ENCODE measurements around the gene SORCS2. TPM values are rescaled to one million over a fixed set of nuclear protein-coding genes. Genes with fewer than 3 reads are reported as not detected.

Gene SORCS2
- total RNA-seq, 1 donor from 2014 or later: 13.8 TPM

DNA sequence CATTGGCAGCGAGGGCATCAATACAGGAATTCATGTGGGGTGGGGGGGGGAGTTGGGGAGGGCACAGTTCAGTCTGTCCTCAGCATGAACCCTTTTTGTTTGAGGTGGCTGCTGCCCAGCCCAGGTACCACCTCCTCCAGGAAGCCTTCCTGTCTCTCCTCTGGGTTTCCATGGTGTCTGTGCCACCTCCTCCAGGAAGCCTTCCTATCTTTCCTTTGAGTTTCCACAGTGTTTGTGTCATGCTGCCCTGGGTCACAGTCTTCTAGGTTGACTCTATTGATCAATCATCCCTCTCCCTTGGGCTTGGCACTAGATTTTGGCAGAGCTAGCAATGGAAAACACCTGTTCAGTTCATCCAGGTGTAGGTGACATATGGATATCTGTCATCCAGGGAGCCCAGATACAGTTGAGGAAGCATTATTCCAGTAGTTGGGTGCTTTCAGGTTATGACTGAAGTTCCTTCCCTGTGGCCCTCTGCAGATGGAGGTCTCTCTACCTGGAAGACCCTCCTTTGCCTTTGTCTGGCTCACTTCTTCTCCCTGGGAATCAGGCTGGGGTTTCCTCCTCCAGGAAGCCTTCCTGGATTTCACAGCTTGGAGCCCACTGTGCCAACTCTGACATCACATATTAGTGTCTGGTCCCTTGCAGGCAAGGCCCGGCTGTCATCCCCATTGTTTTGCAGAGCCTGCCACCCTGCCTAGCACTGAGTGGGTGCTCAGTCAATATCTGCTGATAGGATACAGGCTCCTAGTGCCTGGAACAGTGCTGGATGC, 96.6 kb downstream of the SORCS2 start:
- H2AFZ ChIP-seq (ENCODE audit: low read depth, low read length): no peak overlapping the region
- peaks cover 6% of the 10 kb centered on the region for H3K4me1 ChIP-seq (ENCODE audit: insufficient read depth, low read length)
- no peak for FAIRE-seq
- no peak overlapping the region for H3K9ac ChIP-seq (ENCODE audit: low read length)
- no peaks in the 10 kb centered on the region for H3K9me3 ChIP-seq (ENCODE audit: insufficient read depth, low read depth, low read length)
- H3K4me2 ChIP-seq (ENCODE audit: low read length): no peak overlapping the region
- peaks cover 10% of the 10 kb centered on the region for H3K27me3 ChIP-seq (ENCODE audit: insufficient read depth, low read length)
- no peak overlapping the region for H3K27ac Mint-ChIP-seq (ENCODE audit: unreplicated experiment)
- no peaks in the 10 kb centered on the region for H3K79me2 ChIP-seq (ENCODE audit: insufficient read depth, low read length)
- no peaks in the 10 kb centered on the region for H3K36me3 ChIP-seq (ENCODE audit: insufficient read depth, low read length)
- H3K9me3 Mint-ChIP-seq (ENCODE audit: unreplicated experiment): peaks cover 3% of the 10 kb centered on the region
- H3K36me3 Mint-ChIP-seq (ENCODE audit: low read depth, unreplicated experiment): peaks cover 7% of the 10 kb centered on the region
- H3K27ac ChIP-seq (ENCODE audit: low read depth, low read length): no peak overlapping the region
- no peak overlapping the region for H3K4me3 Mint-ChIP-seq (ENCODE audit: unreplicated experiment)
- TF ChIP-seq EZH2 (IDR thresholded peaks at IDR 0.05; ENCODE audit: insufficient read depth, low read length): no peak
- TF ChIP-seq, protein P1, sequence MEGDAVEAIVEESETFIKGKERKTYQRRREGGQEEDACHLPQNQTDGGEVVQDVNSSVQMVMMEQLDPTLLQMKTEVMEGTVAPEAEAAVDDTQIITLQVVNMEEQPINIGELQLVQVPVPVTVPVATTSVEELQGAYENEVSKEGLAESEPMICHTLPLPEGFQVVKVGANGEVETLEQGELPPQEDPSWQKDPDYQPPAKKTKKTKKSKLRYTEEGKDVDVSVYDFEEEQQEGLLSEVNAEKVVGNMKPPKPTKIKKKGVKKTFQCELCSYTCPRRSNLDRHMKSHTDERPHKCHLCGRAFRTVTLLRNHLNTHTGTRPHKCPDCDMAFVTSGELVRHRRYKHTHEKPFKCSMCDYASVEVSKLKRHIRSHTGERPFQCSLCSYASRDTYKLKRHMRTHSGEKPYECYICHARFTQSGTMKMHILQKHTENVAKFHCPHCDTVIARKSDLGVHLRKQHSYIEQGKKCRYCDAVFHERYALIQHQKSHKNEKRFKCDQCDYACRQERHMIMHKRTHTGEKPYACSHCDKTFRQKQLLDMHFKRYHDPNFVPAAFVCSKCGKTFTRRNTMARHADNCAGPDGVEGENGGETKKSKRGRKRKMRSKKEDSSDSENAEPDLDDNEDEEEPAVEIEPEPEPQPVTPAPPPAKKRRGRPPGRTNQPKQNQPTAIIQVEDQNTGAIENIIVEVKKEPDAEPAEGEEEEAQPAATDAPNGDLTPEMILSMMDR (IDR thresholded peaks at IDR 0.05; ENCODE audit: insufficient read depth, low read depth, low read length): no peak
- peaks cover 26% of the 10 kb centered on the region for H3K27me3 Mint-ChIP-seq (ENCODE audit: low read depth, unreplicated experiment)
- no peaks in the 10 kb centered on the region for H3K4me1 Mint-ChIP-seq (ENCODE audit: low read depth, unreplicated experiment)
- H4K20me1 ChIP-seq (ENCODE audit: insufficient read depth, low read length): peaks cover 52% of the 10 kb centered on the region
- no peak overlapping the region for H3K4me3 ChIP-seq (ENCODE audit: insufficient read depth, low read depth, low read length)
- DNase-seq (ENCODE audit: low read depth): no peak

DNA sequence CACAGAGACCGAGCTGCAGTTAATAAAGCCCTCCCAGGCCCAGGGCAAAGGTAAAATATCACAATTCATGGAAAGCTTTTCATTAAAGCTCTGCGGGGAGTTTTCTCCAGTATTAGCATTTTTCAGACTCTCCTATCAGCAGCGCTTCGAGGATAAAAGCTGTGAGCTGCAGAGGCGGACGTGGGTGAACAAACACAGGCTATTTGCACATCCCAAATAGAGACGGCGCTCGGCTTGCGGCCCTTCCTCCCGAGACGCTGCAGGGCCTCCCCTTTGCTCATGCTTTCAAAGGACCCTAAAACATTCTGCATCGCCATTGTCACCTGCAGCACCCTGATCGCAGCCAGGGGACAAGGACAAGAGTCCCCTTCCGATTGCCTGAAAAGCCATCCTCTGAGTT, 97.3 kb downstream of the SORCS2 start:
- no peak overlapping the region for H3K27ac Mint-ChIP-seq (ENCODE audit: unreplicated experiment)
- H3K4me3 ChIP-seq (ENCODE audit: insufficient read depth, low read depth, low read length): no peak overlapping the region
- FAIRE-seq: no peak
- H3K9ac ChIP-seq (ENCODE audit: low read length): no peak overlapping the region
- no peaks in the 10 kb centered on the region for H3K9me3 ChIP-seq (ENCODE audit: insufficient read depth, low read depth, low read length)
- peaks cover 52% of the 10 kb centered on the region for H4K20me1 ChIP-seq (ENCODE audit: insufficient read depth, low read length)
- no peaks in the 10 kb centered on the region for H3K79me2 ChIP-seq (ENCODE audit: insufficient read depth, low read length)
- peaks cover 10% of the 10 kb centered on the region for H3K27me3 ChIP-seq (ENCODE audit: insufficient read depth, low read length)
- peaks cover 3% of the 10 kb centered on the region for H3K9me3 Mint-ChIP-seq (ENCODE audit: unreplicated experiment)
- H3K4me1 ChIP-seq (ENCODE audit: insufficient read depth, low read length): peaks cover 6% of the 10 kb centered on the region
- no peak overlapping the region for H2AFZ ChIP-seq (ENCODE audit: low read depth, low read length)
- no peak overlapping the region for H3K27ac ChIP-seq (ENCODE audit: low read depth, low read length)
- peaks cover 7% of the 10 kb centered on the region for H3K36me3 Mint-ChIP-seq (ENCODE audit: low read depth, unreplicated experiment)
- no peaks in the 10 kb centered on the region for H3K4me1 Mint-ChIP-seq (ENCODE audit: low read depth, unreplicated experiment)
- H3K4me2 ChIP-seq (ENCODE audit: low read length): no peak overlapping the region
- TF ChIP-seq, protein P1 (IDR thresholded peaks at IDR 0.05; ENCODE audit: insufficient read depth, low read depth, low read length): no peak
- TF ChIP-seq EZH2 (IDR thresholded peaks at IDR 0.05; ENCODE audit: insufficient read depth, low read length): no peak
- no peak for DNase-seq (ENCODE audit: low read depth)
- H3K4me3 Mint-ChIP-seq (ENCODE audit: unreplicated experiment): no peak overlapping the region
- H3K36me3 ChIP-seq (ENCODE audit: insufficient read depth, low read length): no peaks in the 10 kb centered on the region
- peaks cover 26% of the 10 kb centered on the region for H3K27me3 Mint-ChIP-seq (ENCODE audit: low read depth, unreplicated experiment)

Measured in astrocyte (in vitro differentiated cells and primary cell).